ENCODE data around the gene FSCN2. TPM values are rescaled to one million over a fixed set of nuclear protein-coding genes. Genes with fewer than 3 reads are reported as not detected.
A peak's percentile ranks its signal among the peaks of the same experiment; 100 is the strongest.

Gene FSCN2
- 1.6 TPM for total RNA-seq

- peak; percentile 26 for ATAC-seq
- DNase-seq (ENCODE audit: low spot score) = no peak
- intact Hi-C loops (cut with DNase I) = no loop called here
Measured at GRCh38 chr17:81527591-81528383, at the start of gene FSCN2. TSS of gene FSCN2 (plus strand) at chr17:81528377. CDS start at chr17:81528532, 155 bp downstream.

GRCh38 chr17:81479175-81480071 lies 48.8 kb upstream of the FSCN2 start:
- no peak for ATAC-seq
- DNase-seq (ENCODE audit: low spot score) = no peak
- intact Hi-C loops (cut with DNase I) = loop anchor here (5.0 kb wide), 1 partner anchor 187 kb away; no protein-coding TSS in a partner anchor

GRCh38 chr17:81480140-81481072 lies 47.8 kb upstream of the FSCN2 start:
- ATAC-seq (peak; percentile 31), DNase-seq (ENCODE audit: low spot score) (no peak)
- intact Hi-C loops (cut with DNase I) = loop anchor here (5.0 kb wide), 1 partner anchor 188 kb away; no protein-coding TSS in a partner anchor

GRCh38 chr17:81481073-81481799 lies 46.9 kb upstream of the FSCN2 start:
- DNase-seq (ENCODE audit: low spot score) (peak; percentile 85), ATAC-seq (peak; percentile 80)
- intact Hi-C loops (cut with DNase I) = loop anchor here (5.0 kb wide), 1 partner anchor 189 kb away; no protein-coding TSS in a partner anchor

GRCh38 chr17:81481815-81482505 lies 46.2 kb upstream of the FSCN2 start:
- intact Hi-C loops (cut with DNase I) = loop anchor here (5.0 kb wide), 1 partner anchor 190 kb away; no protein-coding TSS in a partner anchor
- DNase-seq (ENCODE audit: low spot score) = no peak
- ATAC-seq = no peak

- intact Hi-C loops (cut with DNase I) = loop anchor here (5.0 kb wide), 1 partner anchor 190 kb away; no protein-coding TSS in a partner anchor
- no peak for DNase-seq (ENCODE audit: low spot score)
Measured at GRCh38 chr17:81482673-81483072, 45.5 kb upstream of the FSCN2 start.

GRCh38 chr17:81483085-81483861 lies 44.9 kb upstream of the FSCN2 start:
- peak; percentile 58 for ATAC-seq
- intact Hi-C loops (cut with DNase I) = loop anchor here (5.0 kb wide), 1 partner anchor 191 kb away; no protein-coding TSS in a partner anchor
- peak; percentile 75 for DNase-seq (ENCODE audit: low spot score)

More at GRCh38 chr17:81482673-81483072, 45.5 kb upstream of the FSCN2 start:
- ATAC-seq = peak; percentile 1

GRCh38 chr17:81483862-81484194 lies 44.3 kb upstream of the FSCN2 start:
- ATAC-seq = no peak
- no peak for DNase-seq (ENCODE audit: low spot score)
- intact Hi-C loops (cut with DNase I) = loop anchor here (1.0 to 5.0 kb wide), 2 partner anchors 192 to 231 kb away; no protein-coding TSS in a partner anchor

GRCh38 chr17:81484195-81484979 lies 43.8 kb upstream of the FSCN2 start:
- peak; percentile 47 for ATAC-seq

GRCh38 chr17:81486199-81486810 lies 41.9 kb upstream of the FSCN2 start:
- intact Hi-C loops (cut with DNase I) = no loop called here
- DNase-seq (ENCODE audit: low spot score) = no peak
- ATAC-seq = no peak

More at GRCh38 chr17:81484195-81484979, 43.8 kb upstream of the FSCN2 start:
- peak; percentile 93 for DNase-seq (ENCODE audit: low spot score)
- intact Hi-C loops (cut with DNase I) = loop anchor here (1.0 to 5.0 kb wide), 2 partner anchors 192 to 231 kb away; no protein-coding TSS in a partner anchor

- intact Hi-C loops (cut with DNase I) = no loop called here
- DNase-seq (ENCODE audit: low spot score) = no peak
- no peak for ATAC-seq
Measured at GRCh38 chr17:81487089-81487486, 41.1 kb upstream of the FSCN2 start.

GRCh38 chr17:81487487-81488275 lies 40.5 kb upstream of the FSCN2 start:
- DNase-seq (ENCODE audit: low spot score) (peak; percentile 91), ATAC-seq (peak; percentile 85)
- intact Hi-C loops (cut with DNase I) = no loop called here

GRCh38 chr17:81488276-81488860 lies 39.8 kb upstream of the FSCN2 start:
- intact Hi-C loops (cut with DNase I) = no loop called here
- DNase-seq (ENCODE audit: low spot score) = no peak
- ATAC-seq = peak; percentile 6

Data from sciatic nerve (tissue), 2 donors.